ENCODE measurements around the gene RXRG.
"Not testable (repeated sequence)": the region's sequence is repeated elsewhere in the genome, so short reads cannot be mapped to it uniquely, and the experiment has no call there.

The RXRG gene

DNA sequence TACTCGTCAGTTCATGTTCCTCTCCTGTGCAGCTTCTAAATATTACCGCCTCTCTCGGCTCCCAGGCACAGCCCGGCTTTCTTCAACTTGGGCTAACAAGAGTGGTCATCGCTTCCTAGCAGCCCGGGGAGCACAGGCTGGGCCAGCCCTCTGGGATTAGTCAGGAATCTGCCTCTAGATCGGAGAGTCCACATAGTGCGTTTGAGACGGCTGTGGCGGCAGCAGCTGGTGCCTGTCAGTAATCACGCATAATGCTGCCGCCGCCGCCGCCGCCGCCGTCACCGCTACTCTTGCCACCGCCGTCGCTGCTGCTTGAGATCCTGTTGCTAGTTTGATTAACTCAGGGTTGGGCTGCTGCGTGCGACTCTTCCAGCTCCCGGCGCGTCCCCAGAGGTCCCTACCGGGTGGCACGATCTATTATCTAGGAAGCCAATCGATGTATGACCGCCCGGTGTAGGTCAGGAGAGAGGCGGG lies at the start of gene RXRG:
Gene RXRG, minus strand, starts transcription at position 230 of the 474 bp plus-strand sequence. CDS start 233 bp downstream, outside the sequence.
- DNase-seq (ENCODE audit: low read depth in 2 of 2) = peak in 1 of 2 donors; percentile 9

DNA sequence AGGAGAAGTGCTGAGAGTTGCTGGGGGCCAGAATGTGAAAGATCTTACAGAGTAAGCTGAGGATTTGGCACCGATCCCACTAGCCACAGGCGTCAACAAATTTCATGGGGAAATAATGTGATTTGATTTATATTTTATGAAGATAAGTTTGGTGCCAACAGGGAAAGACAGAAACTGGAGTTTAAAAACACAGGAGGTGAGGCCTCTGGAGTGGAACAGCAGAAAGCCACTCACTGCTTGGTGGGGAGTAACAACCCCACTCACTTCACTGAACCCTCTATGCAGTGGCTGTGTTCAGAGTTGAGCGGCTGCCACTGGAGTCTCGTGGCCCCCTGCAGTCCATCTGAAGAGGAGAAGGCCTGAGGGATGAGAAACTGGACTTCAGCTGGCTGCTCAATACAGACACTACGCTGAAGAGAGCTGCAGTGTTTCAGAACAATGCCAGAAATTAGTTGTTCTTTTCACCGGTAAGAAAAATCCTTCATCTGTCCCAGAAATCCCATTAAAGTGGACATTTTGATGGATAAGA lies 48.0 kb upstream of the RXRG start:
- no peak for DNase-seq (ENCODE audit: low read depth in 2 of 2)

DNA sequence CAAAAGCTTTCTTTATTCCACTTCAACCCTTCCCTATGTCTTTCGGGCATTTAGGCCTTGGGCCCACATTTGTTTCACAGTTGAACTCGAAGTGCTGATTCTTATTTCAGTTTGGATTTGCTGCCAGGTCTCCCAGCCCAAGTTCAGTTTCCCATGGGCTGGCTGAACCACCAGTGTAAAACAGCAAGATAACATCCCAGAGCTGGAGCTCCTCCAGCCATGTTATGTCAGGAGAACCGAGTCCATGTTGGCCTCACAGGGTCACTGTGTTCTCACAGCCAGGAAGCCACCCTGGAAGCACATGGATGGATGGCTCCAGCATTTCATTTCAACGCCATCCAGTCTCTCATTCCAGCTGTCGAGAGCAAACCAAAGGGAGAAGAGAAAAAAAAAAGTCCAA lies 45.2 kb upstream of the RXRG start:
- no peak for DNase-seq (ENCODE audit: low read depth in 2 of 2)

DNA sequence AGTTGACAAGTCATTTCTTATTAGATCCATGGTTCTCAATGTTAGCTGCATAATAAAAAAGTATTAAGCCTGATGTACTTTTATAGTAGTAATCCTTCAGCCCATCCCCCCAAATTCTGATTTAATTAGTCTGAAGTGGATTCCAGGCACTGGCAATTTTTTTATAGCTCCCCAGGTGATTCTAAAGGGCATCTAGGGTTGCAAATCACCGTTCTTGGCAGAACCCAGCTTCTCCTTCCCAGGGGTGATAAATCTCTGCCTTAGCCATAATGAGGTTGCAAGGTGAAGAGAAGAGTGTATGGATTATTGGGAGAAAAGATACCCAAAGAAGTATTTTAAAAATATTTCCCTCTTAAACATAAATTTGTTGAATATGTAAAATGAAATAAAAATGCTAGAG lies 43.0 kb upstream of the RXRG start:
- no peak for DNase-seq (ENCODE audit: low read depth in 2 of 2)

DNA sequence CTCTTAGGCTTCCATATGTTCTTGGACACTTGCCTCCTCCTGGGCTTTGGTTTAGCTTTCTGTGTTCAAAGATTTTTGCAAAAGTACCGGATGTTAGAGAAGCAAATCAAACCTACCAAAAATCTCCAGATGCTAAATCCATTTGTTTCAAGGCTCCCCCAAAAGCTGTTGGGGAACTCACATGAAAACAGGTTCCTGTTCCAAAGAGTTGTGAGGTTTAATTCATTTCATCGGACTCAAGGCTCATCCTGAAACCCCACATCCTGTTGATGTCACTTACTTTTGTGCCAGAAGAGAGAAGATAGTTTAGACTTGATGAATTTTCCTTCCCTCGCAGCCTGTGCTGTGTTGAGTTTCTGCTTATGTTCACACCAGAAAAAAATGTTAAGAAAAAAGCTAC lies 41.7 kb upstream of the RXRG start:
- DNase-seq (ENCODE audit: low read depth in 2 of 2) = no peak

DNA sequence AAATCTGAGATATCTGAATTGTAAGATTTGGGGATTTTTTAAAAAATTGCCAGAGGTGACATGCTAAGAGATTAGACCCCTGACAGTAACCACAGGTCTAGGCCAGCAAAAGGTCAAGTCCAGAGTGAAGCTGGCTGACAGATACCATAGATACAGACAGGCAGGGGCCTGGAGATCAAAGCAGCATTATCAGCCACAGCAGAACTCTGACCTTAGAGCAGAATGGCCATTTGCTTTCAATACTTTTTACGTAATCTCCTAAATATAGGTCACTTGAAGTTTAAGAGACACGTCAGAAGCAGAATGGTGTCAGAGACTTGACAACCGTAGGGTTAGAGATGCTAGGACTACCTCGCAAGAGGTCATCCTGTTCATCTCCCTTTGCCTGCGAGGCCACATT lies 40.8 kb upstream of the RXRG start:
- no peak for DNase-seq (ENCODE audit: low read depth in 2 of 2)

DNA sequence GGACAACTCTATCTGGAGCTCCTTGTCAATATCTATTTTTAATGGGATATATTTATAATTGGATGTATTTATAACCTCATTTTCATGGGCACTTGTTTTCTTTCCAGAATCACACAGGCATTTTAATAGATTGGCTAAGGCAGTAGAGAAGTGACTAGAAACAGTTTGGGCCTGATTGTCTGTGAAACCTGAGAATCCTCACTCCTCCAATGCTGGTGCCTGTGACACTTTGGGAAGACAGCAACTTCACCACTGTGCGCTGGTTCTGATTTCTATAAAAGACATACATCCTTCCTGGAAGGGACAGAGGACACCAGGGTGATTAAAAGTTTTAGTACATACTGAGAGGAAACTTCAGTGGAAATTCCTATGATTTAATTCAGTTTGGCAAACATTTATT lies 39.6 kb upstream of the RXRG start:
- DNase-seq (ENCODE audit: low read depth in 2 of 2) = no peak

DNA sequence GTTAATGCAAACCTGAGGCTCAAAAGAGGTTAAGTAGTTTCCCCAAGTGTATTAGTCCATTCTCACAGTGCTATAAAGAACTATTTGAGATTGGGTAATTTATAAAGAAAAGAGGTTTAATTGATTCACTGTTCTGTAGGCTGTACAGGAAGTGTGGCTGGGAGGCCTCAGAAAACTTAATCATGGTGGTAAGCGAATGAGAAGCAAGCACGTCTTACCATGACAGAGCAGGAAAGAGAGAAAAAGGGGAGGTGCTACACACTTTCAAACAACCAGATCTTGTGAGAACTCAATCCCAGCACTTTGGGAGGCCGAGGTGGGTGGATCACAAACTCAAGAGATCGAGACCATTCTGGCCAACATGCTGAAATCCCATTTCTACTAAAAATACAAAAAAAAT lies 38.5 kb upstream of the RXRG start:
- no peak for DNase-seq (ENCODE audit: low read depth in 2 of 2)

DNA sequence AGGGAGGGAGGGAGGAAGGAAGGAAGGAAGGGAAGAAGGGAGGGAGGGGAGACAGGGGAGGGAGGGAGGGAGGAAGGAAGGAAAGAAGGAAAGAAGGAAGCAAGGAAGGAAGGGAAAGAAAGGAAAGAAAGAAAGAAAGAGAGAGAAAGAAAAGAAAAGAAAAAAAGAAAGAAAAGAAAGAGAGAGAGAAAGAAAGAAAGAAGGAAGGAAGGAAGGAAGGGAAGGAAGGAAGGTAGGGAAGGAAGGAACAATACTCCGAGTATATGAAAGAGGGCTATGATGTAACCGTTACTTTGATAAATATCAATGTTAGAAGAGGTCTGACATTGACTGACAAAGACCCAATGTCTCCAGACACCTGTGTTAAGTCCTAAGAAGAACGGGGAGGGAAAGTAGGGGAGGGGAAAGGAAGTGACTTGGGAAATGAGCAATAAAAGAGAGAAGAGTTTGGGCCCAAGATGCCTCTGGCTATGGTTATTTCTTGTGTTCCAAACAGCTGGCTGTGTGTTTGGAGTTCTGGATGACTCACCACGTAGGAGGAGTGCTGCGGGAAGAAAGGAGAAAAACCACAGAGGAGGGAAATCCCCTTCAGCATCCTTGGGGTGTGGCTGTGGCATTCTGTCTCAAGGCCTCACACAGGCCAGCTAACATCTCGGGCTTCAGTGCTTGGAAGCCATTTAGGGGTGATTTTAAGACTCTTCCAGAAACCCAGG lies 37.0 kb upstream of the RXRG start:
- no peak for DNase-seq (ENCODE audit: low read depth in 2 of 2)

DNA sequence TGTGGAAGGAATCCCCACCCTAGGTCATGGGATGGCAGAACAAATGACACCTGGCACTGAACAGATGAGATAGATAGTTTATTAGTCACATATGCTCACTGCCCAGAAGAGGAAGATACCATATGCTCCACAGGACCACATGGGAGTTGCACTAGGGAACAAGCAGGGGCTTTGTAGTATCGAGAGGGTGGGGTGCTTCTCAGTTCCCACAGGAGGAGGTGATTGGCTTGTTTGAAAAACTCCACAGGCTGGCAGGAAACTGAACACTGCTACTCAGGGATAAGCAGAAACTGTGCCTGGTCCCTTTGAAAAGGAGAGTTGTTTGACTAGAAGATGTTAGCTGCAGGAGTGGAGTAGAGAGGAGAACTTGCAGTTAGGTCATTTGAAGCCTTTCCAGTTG lies 31.9 kb upstream of the RXRG start:
- DNase-seq (ENCODE audit: low read depth in 2 of 2) = no peak

DNA sequence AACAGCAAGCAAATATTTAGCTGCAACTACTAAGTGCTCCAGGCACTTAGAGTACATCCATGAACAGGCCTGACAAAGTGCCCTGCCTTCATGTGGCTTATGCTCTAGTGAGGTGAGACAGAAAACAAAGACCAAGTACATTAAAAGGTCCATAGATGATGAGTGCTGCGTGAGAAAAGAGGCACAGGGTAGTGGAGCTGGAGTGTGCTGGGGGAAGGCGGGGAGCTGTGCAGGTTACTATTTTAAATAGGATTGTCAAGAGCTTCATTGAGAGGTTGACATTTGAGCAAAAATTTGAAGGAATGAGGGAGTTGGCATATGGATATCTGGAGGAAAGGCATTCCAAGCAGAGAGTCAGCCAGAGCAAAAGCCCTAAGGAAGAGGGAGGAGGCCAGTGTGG lies 29.3 kb upstream of the RXRG start:
- no peak for DNase-seq (ENCODE audit: low read depth in 2 of 2)

DNA sequence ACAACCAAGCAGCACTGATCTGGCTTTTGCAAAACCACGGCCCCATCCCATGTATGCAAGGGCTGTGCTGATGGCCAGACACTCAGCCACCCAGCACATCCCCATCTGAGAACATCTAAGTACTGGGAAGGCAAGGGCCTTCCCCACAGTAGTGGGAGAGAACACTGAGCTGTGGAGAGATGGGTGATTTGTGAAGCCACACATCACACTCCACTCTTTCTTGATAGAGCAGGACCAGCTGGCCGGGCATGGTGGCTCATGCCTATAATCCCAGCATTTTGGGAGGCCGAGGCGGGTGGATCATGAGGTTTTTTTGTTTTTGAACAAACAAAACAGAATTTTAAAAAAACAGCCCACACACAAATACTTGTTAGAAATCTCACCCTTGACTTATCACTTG lies 28.2 kb upstream of the RXRG start:
- no peak for DNase-seq (ENCODE audit: low read depth in 2 of 2)

DNA sequence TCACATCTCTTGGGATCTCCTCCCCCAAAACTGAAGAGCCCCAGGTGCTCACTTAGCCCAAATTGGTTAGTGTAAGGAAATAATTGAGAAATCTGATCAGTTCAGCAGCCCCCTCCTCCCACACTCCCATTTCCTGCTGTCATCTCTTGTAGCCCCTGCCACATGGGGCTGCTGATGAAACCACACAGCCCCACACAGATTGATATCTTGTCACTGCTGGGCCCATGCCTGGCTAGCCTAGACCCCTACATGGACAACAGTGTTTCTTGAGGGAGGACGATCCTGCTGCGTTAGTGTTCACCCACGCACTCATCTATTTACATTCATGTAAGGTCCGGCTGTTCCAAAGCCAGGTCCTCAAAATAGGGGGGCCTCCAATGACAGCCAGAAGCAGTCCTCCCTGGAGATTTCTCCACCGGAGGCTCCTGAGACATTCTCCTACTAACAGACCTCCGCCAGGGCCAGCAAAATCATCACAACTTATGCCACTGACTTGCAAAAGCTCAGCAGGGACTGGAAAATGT lies 23.9 kb upstream of the RXRG start:
- no peak for DNase-seq (ENCODE audit: low read depth in 2 of 2)

DNA sequence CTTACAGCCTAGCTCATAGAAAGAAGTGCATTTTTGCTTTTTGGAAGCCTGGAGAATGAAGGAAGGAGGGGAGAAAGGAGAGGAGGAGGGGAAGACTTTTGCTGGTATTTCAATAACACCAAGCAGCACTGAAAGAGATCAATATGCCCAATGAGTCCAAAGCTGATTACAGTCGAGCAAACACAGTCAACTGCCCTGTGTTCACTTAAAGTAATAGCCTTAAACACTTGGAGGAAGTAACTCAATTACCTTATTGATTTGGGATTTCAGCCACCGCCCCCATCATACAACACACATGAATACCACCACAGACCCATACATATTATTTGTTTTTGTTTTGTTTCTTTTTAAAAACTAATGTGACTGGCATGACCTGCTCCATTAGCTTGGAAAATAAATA lies 23.3 kb upstream of the RXRG start:
- no peak for DNase-seq (ENCODE audit: low read depth in 2 of 2)

DNA sequence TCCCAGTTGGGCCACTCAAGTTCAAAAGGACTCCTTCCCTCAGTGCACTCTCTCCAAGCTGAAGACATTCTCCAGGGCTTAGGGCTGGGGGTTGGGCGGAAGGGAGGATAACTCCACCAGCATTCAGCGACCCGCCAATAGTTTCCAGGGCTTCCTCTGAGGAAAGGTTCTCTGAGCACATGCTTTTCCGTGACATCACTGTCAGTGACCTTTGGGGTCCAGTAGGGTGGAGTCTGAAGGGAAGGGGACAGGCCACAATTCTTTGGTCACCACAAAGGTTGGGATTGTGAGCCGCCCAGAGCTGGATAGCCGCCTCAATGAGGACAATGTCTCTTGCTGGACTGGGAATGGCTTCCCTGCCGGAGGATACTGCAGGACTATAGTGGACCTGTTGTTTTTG lies 22.8 kb upstream of the RXRG start:
- no peak for DNase-seq (ENCODE audit: low read depth in 2 of 2)

DNA sequence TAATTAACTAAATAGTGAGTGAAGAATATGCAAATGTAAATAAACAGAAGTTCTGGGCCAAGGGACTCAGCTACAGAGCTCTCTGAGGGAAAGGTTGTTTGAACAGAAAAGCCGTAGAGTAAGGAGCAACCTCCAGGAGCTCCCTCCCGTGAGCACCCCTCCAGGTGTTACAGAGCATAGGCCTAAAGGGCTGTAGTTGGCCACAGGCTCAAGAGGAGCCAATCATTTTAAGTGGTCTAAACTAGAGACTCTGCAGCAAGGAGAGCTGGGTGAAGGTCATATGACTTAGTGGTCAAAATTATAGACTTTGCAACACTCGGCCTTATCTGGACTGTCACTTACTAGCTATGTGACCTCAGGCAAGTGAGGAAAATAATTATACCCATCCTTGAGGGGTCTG lies 19.1 kb upstream of the RXRG start:
- no peak for DNase-seq (ENCODE audit: low read depth in 2 of 2)

DNA sequence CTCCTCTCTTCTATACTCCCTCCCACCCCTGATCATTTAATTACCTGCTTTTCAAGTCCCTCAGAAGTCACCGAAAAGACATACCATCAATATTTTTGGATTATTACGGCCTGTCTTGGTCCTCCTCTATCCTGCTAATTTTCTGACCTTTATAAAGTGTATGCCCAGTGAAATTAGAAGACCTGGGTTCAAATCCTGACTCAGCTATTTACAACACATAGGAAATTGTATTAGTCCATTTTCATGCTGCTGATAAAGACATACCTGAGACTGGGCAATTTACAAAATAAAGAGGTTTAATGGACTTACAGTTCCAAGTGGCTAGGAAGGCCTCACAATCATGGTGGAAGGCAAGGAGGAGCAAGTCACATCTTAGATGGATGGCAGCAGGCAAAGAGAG lies 14.8 kb upstream of the RXRG start:
- DNase-seq (ENCODE audit: low read depth in 2 of 2) = not testable (repeated sequence)

DNA sequence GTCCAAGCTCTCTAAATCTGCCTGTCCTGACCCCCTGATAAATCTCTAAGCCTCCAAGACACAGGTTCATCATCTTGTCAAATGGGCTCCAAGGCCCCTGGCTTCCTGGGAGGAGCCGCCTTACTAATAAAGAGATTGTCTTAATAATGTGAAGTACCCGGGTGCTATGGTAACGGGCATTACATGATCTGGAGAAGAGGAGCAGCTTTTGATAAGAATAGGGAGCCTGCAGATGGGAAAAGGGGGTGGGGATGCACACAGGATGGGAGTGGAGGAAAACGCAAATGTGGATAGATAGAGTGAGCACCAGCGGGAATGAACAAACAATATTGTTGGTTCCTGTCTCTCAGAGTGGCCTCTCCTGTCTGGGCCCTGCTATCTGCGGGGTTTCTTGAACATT lies 11.9 kb upstream of the RXRG start:
- no peak for DNase-seq (ENCODE audit: low read depth in 2 of 2)

DNA sequence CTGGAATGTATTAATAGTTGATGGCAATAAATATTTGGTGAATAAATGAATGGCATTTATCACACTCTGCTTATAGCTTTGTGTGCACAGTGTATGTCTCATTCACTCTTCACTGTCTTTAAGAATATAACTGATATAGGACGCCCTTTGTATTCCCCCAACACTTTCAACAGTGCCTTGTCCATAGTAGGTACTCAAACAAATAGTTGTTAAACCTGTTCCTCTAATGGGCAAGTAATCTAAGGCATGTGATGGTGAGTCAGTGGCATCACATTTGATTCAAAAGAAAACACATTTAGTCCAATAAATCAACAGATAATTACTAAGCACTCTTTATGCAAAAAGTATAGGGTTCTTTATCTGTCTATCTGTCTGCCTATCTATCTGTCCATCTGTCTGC lies 11.2 kb upstream of the RXRG start:
- DNase-seq (ENCODE audit: low read depth in 2 of 2) = no peak

DNA sequence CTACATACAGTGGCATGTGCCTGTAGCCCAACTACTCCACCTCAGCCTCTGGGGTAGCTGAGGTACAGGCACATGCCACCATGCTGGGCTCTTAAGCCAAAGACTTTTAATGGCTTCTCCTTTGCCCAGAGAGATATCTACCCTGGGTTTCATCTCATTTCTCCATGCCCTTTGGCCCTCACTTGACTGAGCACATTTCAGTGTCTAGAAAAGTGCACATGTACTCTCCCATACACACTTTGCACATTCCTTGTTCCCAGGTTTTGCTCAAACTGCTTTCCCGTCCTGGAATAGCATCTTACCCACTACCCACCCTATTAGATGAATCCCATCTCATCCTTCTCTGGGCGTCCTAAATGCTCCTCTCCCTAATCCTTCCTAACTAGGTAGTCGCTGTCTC lies 10.2 kb upstream of the RXRG start:
- DNase-seq (ENCODE audit: low read depth in 2 of 2) = no peak

DNA sequence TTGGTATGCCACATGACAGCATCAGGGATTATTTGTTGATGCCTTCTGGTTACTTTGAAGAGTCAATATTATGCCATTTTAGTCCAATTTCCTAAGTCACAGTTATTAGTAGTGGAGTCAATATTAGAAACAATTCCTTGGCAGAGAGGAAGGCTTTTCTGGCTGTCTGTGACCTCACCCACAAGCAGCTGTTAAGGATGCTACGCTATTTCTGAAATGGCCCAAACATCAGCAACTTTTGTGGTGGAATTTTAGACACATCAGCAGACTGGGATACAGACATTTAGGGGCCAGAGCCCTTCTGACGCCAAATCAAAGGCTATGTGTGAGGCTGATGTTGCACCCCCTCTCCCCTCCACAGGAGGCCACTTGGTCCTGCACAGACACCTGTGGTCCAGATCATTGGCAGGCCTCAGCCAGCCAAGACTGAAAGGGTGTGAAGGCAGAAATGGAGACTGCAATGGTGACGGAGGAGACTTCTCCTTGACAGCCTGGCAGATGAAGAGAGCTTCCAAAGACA lies 9.2 kb upstream of the RXRG start:
- DNase-seq (ENCODE audit: low read depth in 2 of 2) = no peak

DNA sequence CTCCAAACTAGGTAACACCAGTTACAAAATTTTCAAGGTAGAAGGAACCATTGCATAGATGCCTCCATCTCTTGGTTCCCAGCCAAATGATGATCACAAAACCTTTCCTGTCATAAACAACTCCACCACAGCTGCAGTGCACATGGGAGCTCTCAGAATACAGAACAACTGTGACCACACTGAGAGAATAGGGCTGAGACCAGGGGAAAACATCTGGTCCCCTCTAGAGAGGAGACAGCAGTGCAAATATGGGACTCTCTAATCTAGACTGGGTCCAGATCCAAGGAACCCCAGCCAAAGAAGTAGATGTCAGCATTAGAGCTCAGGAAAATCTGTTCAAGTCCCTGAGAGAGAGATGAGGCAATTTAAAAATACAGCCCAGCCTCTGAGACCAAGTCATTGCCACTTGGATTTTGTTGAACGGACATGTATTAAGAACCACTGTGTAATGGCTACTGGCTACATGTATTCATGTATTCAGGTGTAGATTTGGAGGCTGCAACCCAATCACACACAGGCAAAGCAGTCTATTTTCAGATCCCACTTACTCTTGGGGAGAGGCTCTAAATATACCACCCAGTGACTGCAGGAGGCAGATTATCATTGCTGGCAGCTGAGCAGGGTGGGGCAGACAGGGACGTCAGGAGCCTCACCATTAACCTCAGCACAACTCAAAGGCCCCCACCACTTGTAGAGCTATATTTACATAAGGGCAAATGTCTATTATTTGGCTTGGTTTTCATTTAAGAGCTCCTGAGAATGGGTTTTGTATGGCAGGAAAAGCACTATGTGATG lies 7.6 kb upstream of the RXRG start:
- no peak for DNase-seq (ENCODE audit: low read depth in 2 of 2)

DNA sequence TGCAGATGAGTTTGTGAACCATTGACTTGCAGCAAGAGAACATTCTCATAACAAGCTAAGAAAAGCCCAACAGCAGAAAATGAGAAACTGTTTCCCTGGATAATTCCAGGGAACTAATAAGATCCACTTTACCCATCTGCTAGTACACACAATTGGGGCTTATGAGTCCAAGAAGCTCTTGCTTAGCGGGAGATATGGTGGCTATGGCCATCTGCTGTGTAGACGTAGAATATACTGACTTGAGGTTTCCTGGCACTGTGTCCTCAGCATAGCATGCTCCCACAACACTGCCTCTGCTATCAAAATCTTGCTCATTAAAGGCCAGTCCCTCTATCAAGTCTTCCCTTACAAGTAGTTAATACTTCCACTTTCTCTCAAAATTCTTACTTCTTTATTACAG lies 6.8 kb upstream of the RXRG start:
- no peak for DNase-seq (ENCODE audit: low read depth in 2 of 2)

Measured in stimulated activated CD4-positive, alpha-beta T cell treated with anti-CD3 and anti-CD28 coated beads, Interleukin-1b, Interleukin-23, amount 100 ng/mL, for 4 hours (primary cell).